Coronary artery (tissue), 2 donors: ENCODE data around the gene RAB35.

ENCODE experiments used
- DNase-seq: peaks from one replicate; pipeline ENCODE4 v3.0.0-alpha.2; 2017; ENCODE audit warnings: low spot score
- H3K27ac ChIP-seq, 2 donors: fragments of 200-600 bp; sonication (generic); one replicate each; pipeline ENCODE4 v1.5.1; 2016 to 2019
- H3K4me3 ChIP-seq: fragments of 200-600 bp; sonication (generic); 2 replicates; pipeline ENCODE4 v1.5.1; 2016; ENCODE audit warnings: mild to moderate bottlenecking, moderate library complexity
- CTCF ChIP-seq: fragments of 200-600 bp; sonication (generic); IDR thresholded peaks from one replicate; pipeline ENCODE4 v1.5.1; 2019; ENCODE audit warnings: antibody characterized with exemption

RAB35 gene

GRCh38 chr12:120116441-120116791 is at the start of gene RAB35:
TSS of gene RAB35 (minus strand) at chr12:120116753. CDS start at chr12:120116650, 103 bp downstream.
- no peak for DNase-seq
- Histone ChIP-seq H3K27ac (peak within 1 kb of the TSS; percentile 85 to 94), H3K4me3 (peak within 1 kb of the TSS; percentile 93)
- no peak for TF ChIP-seq CTCF

DNA sequence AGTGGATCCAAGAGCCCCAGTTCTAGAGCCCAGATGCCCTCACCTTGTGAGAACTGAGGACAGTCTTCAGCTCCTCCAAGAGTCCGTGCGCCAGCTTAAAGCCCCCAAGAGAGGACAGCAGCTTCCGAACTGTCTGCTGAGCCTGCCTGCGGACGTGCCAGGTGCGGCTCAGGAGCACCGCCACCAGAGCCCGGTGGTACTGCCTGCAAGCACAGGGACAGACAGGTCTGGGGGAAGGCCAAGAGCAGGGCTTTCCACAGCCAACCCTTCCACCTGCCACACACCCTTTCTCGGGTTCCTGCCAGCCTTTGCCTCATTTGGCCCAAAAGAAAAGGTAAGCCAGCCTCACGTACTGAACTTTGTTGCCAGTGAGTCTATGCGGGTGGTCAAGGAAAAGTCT is 47.7 kb upstream of the RAB35 start:
- DNase-seq, result no peak
- TF ChIP-seq CTCF, result no peak
- H3K27ac ChIP-seq, result no peak overlapping the region
- H3K4me3 ChIP-seq, result no peak overlapping the region

DNA sequence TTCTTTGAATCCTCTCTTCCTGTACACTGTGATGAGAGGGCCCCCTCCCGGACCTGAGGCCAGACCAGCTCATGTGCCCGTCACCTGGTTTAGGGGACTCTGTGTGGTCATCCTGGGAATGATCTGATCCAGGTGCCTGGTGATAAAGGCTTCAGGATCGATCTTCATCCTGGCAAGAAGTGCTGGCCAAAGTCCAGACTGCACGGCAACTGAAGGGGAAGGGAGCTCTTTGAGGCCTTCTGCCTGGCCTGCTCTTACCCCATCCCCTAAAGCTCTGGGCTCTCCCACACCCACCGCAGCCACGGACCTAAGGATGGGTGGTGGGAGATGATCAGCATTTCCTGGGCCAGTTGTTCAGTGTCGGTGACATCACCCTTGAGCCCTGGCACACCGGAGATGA is 46.2 kb upstream of the RAB35 start:
- Histone ChIP-seq H3K27ac (no peak overlapping the region), H3K4me3 (no peak overlapping the region)
- no peak for DNase-seq
- no peak for TF ChIP-seq CTCF

GRCh38 chr12:120161852-120162251 is 45.3 kb upstream of the RAB35 start:
- Histone ChIP-seq H3K4me3 (no peak overlapping the region), H3K27ac (no peak overlapping the region)
- no peak for TF ChIP-seq CTCF
- no peak for DNase-seq

DNA sequence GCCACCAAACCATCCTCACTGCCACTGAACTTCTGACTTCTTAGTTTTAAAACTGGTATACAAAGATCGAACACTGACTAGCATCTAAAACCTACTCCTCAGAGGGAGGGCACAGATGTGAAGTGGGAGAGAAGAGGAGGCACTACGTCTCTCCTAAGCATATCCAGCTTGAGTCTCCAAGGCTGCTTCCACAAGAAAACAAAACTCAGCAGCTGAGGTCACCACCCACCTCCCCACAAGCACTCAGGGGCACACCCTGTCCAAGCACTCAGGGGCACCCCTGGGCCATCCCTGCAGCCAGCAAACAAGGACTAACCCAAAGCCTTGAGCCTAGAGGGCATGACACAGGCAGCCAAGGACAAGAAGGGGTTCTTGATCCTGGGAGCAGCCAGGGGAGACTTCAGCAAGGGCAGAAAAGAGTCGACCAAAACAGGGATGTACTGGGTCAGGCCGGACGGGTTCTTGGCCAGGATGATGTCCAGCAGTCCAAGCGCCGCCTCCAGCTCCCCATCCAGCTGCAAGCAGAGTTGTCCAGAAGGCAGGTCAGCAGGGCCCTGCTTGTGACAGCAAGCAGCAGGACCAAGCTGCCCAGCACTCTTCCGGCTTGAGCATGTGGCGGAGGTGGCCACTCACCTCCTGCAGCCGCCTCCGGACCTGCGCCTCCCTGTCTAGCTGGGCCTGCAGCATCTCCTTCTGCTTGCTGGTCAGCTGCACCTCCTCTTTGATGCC is 43.1 kb upstream of the RAB35 start:
- H3K4me3 ChIP-seq, result no peak overlapping the region
- no peak overlapping the region for H3K27ac ChIP-seq
- no peak for DNase-seq
- no peak for TF ChIP-seq CTCF

DNA sequence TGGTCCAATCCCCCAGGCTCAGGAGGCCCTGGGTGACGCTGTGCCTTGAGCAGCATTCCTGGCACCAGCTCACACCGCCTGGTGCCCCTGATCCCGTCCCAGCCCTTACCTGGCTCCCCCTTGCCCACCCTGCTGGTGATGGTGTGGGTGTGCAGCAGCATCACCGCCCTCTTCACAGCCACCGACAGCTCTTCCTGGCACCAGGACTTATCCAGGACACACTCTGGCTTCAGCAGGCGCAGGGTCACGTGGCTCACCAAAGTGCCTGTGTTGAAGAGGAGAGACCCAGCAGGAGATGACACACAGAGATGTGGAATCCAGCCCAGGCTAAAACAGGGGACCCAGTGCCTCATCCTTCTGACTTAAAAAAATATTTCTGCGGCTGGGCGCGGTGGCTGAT is 41.8 kb upstream of the RAB35 start:
- H3K4me3 ChIP-seq, result no peak overlapping the region
- H3K27ac ChIP-seq, result no peak overlapping the region
- DNase-seq, result no peak
- TF ChIP-seq CTCF, result no peak

DNA sequence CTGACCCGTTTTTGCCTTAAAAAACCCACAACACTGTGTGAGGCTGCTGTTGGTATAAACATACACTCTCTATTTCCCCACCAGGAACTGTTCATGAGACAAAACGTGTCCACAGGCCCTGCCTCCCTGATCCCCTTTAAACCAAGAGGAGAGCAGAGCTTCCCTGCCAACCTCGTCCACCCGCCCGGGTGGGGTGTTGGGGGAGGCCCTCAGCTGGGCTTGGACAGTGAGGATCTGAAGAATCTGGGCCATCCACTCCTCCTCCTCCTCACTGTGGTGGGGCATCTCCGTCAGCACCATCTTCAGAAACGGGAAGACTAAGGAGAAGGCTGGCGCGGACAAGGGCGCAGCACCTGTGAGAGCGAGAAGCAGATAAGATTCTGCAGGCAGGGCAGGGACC is 41.1 kb upstream of the RAB35 start:
- no peak for DNase-seq
- no peak for TF ChIP-seq CTCF
- no peak overlapping the region for H3K27ac ChIP-seq
- no peak overlapping the region for H3K4me3 ChIP-seq
